Fibroblast of villous mesenchyme (primary cell): ENCODE measurements around the gene TMEM101. TPM values are rescaled to one million over a fixed set of nuclear protein-coding genes. Genes with fewer than 3 reads are reported as not detected.

Source experiments
- DNase-seq: peaks from one replicate; pipeline ENCODE4 v3.0.0-alpha.2; 2010; ENCODE audit warnings: low read depth
- H3K4me3 ChIP-seq: 2 replicates; pipeline ENCODE4 v1.5.1; 2011; ENCODE audit warnings: low read depth, mild to moderate bottlenecking, low read length
- total RNA-seq: library from RNA; depleted of rRNA; stranded (reverse); fragments of >200 nt; gene quantifications from 2 replicates; pipeline ENCODE4 v1.2.3, GENCODE V29; 2012
- TF ChIP-seq, protein P1 (sequence below): IDR thresholded peaks from 2 replicates; pipeline ENCODE4 v1.5.1; 2012; ENCODE audit warnings: low read depth, mild to moderate bottlenecking, low read length; ENCODE audit not compliant: insufficient read depth

TMEM101 gene
- total RNA-seq: 40.2 and 40.3 TPM in 2 replicates

DNA sequence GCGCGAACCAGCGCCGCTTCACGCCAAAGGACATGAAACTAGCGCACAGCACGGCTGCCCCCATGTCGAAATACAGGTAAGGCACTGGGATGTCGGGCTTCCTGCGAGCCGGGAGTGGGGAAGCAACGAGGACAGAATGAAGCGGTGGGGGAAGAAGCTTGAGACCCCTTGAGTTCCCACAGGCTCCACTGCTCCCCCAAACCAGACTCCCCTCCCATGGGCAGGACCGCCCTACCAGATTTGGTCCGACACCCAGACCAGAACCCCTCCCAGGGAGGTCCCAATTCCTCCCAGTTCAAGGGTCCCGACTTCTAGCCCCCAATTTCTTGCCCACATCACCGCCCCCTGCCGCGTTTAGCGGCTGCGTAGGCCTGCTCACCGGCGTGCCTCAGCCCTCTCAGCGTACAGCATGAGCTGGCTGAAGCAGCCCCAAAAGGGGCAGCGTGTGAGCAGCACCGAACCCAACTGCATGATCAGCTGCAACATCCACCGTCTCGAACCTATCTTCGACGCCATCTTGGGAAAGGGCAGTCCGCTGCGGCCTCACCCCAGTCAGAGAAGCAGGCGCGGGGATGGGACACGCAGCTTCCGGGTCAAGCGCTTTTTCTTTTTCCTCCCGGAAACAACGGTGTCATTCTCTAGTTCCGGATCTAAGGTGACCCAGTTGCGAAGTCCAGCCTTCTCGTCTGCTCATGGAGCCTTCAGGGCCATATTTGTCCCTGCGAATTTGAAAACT is at the start of gene TMEM101:
TMEM101 (minus strand) TSS at position 527 of the 736 bp plus-strand sequence; CDS start at position 516, 11 bp downstream.
- DNase-seq: peak; percentile 95
- TF ChIP-seq, protein P1, sequence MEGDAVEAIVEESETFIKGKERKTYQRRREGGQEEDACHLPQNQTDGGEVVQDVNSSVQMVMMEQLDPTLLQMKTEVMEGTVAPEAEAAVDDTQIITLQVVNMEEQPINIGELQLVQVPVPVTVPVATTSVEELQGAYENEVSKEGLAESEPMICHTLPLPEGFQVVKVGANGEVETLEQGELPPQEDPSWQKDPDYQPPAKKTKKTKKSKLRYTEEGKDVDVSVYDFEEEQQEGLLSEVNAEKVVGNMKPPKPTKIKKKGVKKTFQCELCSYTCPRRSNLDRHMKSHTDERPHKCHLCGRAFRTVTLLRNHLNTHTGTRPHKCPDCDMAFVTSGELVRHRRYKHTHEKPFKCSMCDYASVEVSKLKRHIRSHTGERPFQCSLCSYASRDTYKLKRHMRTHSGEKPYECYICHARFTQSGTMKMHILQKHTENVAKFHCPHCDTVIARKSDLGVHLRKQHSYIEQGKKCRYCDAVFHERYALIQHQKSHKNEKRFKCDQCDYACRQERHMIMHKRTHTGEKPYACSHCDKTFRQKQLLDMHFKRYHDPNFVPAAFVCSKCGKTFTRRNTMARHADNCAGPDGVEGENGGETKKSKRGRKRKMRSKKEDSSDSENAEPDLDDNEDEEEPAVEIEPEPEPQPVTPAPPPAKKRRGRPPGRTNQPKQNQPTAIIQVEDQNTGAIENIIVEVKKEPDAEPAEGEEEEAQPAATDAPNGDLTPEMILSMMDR: no peak
- peak within 1 kb of the TSS; percentile 100 for H3K4me3 ChIP-seq

DNA sequence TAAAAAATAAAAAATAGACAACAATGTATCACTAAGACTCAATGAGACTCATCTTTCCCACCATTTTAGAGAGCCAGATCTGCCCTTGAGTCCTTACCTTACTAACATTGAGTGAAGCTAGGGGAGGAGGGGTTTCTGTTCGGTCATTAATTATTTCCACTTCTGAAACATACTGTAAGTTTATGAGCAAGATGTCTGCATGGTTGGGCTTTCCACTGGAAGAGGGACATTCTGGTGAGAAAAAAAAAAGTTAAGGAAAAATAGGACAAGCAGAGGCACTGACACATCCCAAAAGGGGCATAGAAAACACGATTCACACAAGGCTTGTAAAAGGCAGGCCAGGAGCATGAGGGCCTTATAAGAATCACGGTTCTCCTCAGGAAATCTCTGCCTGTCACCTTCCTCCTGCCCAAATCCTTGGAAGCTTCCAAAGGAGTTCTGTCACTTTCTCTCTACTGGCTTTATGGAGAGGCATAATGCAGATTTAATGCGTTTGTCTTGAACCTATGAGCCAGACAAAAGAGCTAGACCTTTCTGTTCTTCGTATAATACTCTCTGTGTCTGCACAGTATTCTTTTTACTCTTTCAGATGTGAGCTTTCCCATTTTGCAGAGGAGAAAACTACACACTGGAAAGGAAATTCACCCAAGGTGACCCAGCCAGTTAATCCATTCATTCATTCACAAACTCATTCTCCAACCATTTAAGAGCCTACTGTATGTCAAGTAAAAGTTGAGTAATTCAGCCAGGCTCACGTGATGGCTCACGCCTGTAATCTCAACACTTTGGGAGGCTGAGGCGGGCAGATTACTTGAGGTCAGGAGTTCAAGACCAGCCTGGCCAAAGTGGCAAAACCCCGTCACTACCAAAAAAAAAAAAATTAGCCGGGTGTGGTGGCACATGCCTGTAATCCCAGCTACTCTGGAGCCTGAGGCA is 49.2 kb upstream of the TMEM101 start:
- H3K4me3 ChIP-seq: no peak overlapping the region
- DNase-seq: no peak
- TF ChIP-seq, protein P1: no peak

DNA sequence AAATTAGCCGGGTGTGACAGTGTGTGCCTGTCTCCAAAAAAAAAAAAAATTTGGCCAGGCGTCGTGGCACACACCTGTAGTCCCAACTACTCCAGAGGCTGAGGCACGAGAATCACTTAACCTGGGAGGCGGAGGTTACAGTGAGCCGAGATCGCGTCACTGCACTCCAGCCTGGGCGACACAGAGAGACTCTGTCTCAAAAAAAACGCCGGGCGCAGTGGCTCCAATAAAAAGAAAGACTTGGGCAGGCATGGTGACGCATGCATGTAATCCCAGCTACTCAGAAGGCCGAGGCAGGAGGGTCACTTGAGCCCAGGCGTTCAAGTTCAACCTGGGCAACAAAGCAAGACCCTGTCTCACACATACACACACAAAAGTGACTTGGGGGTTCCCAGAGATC is 48.1 kb upstream of the TMEM101 start:
- TF ChIP-seq, protein P1: no peak
- no peak for DNase-seq
- H3K4me3 ChIP-seq: no peak overlapping the region

DNA sequence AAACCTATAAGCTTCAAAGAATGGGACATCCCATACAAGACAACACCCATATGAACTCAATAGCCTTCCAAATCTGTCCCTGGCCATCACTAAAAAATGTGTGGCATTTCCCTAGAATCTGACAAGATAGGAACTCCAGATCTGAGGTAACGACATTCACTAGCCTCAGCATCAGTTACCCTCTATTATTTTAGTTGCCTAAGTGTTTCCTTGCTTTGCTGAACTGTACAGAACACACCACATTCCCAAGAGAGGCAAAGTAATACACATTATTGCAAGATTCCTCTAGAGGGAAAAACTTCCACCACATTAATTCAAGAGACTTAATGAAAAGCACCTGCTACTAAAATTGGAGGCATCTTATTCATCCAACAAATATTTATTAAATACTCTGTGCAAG is 46.7 kb upstream of the TMEM101 start:
- H3K4me3 ChIP-seq: no peak overlapping the region
- no peak for DNase-seq
- TF ChIP-seq, protein P1: no peak

DNA sequence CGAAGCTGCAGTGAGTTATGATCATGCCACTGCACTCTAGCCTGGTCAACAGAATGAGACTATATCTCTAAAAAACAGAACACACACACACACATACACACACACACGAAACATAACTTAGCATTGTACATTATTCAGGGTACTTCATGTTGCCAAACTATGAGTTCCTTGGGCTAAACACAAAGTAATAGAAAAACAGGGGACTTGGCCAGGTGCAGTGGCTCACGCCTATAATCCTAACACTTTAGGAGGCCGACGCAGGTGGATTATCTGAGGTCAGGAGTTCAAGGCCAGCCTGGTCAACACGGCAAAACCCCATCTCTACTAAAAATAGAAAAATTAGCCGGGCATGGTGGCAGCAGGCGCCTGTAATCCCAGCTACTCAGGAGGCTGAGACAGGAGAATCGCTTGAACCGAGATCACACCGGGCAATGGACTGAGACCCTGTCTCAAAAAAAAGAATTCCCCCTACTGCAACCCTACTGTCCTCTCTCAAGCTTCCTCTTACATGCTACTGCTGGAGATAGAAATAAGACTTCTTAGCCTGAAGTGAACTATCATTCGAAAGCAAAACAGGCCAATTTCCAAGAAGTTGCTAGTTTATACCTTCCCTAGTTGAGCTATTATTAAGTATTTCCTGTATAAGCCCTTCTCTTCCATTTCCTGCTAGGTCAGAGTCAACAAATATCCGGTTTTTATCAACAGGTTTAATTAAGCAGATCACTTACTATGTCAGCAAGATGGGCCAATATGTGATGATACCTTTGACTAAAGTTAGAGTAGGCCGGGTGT is 44.5 kb upstream of the TMEM101 start:
- DNase-seq: no peak
- no peak overlapping the region for H3K4me3 ChIP-seq
- TF ChIP-seq, protein P1: no peak

DNA sequence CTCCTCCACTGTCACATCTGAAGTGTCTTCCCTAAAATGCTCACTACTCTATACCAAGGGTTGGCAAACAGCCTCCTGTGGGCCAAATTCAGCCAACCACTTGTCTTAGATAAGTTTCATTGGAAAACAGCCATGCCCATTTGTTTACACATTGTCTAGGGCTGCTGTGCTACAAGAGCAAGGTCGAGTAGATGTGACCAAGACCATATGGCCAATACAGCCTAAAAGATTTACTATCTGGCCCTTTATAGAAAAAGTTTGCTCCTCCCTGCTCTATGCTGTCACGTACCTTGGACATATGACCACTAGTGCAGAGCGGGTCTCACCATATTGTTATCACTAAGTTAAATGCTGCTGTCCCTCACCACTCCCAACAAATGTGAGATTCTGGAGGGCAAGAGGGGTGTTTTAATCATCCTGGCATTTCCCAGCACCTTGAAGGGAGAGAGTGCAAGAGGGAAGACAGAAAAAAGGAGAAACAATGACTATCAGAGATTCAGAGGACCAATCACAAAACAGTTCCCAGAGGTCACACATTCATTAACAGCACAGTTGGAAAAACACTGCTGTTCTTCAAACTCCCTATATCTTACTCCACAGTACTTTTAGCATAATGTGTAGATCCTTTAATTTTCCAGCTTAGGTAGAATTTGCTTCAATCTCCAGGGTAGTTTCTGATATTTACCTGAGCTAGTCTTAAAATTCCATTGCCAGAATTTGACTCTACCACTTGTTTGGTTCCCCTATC is 38.5 kb upstream of the TMEM101 start:
- DNase-seq: peak; percentile 37
- H3K4me3 ChIP-seq: no peak overlapping the region
- TF ChIP-seq, protein P1: no peak
